ENCODE results near the gene POLR2B.

DNA sequence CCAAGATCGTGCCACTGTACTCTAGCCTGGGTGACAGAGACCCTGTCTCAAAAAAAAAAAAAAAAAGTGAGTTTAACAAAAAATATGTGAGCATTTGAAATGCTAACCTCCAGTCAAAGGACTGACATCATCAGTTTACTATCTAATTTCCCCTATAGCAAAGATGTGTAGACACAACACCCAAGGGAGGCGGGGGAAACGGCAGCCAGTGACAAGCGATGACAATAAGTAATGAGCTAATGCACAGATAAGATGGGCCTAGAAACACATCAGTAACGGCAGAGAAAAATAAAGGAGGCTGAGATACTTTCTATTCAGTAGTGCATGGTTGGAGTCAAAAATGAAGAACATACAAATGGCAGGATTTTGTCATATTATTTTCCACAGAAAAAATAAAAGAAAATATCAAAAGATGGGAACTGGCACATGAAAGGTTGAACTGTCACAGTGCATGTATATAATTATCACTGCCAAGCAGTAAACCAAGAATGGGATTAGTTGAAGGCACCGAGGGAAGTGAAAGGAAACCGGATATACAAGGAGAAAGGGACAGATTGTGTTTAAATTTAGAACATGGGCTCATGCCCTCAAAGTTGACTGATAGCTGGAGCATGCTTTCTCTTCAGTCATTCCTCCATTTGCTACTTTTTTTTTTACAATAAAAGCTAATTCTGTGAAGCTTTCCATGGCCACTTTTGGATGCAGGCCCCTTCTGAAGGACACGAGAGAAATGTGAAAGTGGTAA lies 89.7 kb downstream of the POLR2B start:
- TF ChIP-seq, protein P1, sequence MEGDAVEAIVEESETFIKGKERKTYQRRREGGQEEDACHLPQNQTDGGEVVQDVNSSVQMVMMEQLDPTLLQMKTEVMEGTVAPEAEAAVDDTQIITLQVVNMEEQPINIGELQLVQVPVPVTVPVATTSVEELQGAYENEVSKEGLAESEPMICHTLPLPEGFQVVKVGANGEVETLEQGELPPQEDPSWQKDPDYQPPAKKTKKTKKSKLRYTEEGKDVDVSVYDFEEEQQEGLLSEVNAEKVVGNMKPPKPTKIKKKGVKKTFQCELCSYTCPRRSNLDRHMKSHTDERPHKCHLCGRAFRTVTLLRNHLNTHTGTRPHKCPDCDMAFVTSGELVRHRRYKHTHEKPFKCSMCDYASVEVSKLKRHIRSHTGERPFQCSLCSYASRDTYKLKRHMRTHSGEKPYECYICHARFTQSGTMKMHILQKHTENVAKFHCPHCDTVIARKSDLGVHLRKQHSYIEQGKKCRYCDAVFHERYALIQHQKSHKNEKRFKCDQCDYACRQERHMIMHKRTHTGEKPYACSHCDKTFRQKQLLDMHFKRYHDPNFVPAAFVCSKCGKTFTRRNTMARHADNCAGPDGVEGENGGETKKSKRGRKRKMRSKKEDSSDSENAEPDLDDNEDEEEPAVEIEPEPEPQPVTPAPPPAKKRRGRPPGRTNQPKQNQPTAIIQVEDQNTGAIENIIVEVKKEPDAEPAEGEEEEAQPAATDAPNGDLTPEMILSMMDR (IDR thresholded peaks at IDR 0.05), result no peak
- TF ChIP-seq POLR2A (IDR thresholded peaks at IDR 0.05), result no peak
